Type B pancreatic cell (in vitro differentiated cells): ENCODE results near the gene MICALL2. TPM values are rescaled to one million over a fixed set of nuclear protein-coding genes. Genes with fewer than 3 reads are reported as not detected.
"Not testable (repeated sequence)": the region's sequence is repeated elsewhere in the genome, so short reads cannot be mapped to it uniquely, and the experiment has no call there.

Experiments used
- DNase-seq: peaks from one replicate; pipeline ENCODE4 v3.0.0; 2021; ENCODE audit warnings: mixed read lengths; ENCODE audit not compliant: unreplicated experiment; ENCODE audit errors: extremely low spot score
- H3K27ac Mint-ChIP-seq: 2 replicates; pipeline ENCODE4 v1.8.0; 2021; ENCODE audit warnings: mild to moderate bottlenecking, mixed read lengths
- H3K27me3 Mint-ChIP-seq: 2 replicates; pipeline ENCODE4 v1.8.0; 2021; ENCODE audit warnings: mixed read lengths
- H3K36me3 Mint-ChIP-seq: 2 replicates; pipeline ENCODE4 v1.8.0; 2021; ENCODE audit warnings: mixed read lengths
- H3K4me1 Mint-ChIP-seq: one replicate; pipeline ENCODE4 v1.8.0; 2021; ENCODE audit warnings: mixed read lengths; ENCODE audit not compliant: unreplicated experiment
- H3K4me3 Mint-ChIP-seq: 2 replicates; pipeline ENCODE4 v1.8.0; 2021; ENCODE audit warnings: mild to moderate bottlenecking, mixed read lengths
- H3K9me3 Mint-ChIP-seq: 2 replicates; pipeline ENCODE4 v1.8.0; 2021; ENCODE audit warnings: mixed read lengths
- CTCF ChIP-seq: fragments of 200-600 bp; sonication (generic); conservative IDR thresholded peaks from 2 replicates; pipeline ENCODE4 v1.5.0; 2021; ENCODE audit warnings: antibody characterized with exemption, mild to moderate bottlenecking
- total RNA-seq: library from RNA; stranded (reverse); gene quantifications from 2 replicates; pipeline ENCODE4 v1.2.1, GENCODE V29; 2021; ENCODE audit warnings: low replicate concordance

MICALL2 gene
- total RNA-seq, 1 donor from 2014 or later = 12.3 TPM

- no peaks in the 10 kb centered on the region for H3K9me3 Mint-ChIP-seq
- H3K27me3 Mint-ChIP-seq = no peaks in the 10 kb centered on the region
- H3K4me3 Mint-ChIP-seq = no peak overlapping the region
- H3K4me1 Mint-ChIP-seq = peaks cover 4% of the 10 kb centered on the region
- no peak for TF ChIP-seq CTCF
- H3K36me3 Mint-ChIP-seq = no peaks in the 10 kb centered on the region
- DNase-seq = no peak
- H3K27ac Mint-ChIP-seq = no peak overlapping the region
Observed at GRCh38 chr7:1448958-1449357, 10.3 kb downstream of the MICALL2 start.

GRCh38 chr7:1447551-1448244 lies 11.6 kb downstream of the MICALL2 start:
- TF ChIP-seq CTCF = no peak
- Mint-ChIP-seq H3K36me3 (no peaks in the 10 kb centered on the region), H3K9me3 (no peaks in the 10 kb centered on the region), H3K27me3 (no peaks in the 10 kb centered on the region), H3K4me1 (peaks cover 4% of the 10 kb centered on the region), H3K27ac (no peak overlapping the region), H3K4me3 (no peak overlapping the region)
- DNase-seq = no peak

GRCh38 chr7:1447112-1447511 lies 12.2 kb downstream of the MICALL2 start:
- Mint-ChIP-seq H3K4me3 (no peak overlapping the region), H3K27me3 (no peaks in the 10 kb centered on the region)

GRCh38 chr7:1446620-1447032 lies 12.6 kb downstream of the MICALL2 start:
- Mint-ChIP-seq H3K27me3 (no peaks in the 10 kb centered on the region), H3K4me3 (no peak overlapping the region), H3K9me3 (no peaks in the 10 kb centered on the region), H3K36me3 (no peaks in the 10 kb centered on the region), H3K27ac (no peak overlapping the region), H3K4me1 (no peaks in the 10 kb centered on the region)
- no peak for TF ChIP-seq CTCF
- no peak for DNase-seq

More at GRCh38 chr7:1447112-1447511, 12.2 kb downstream of the MICALL2 start:
- no peak for DNase-seq
- H3K27ac Mint-ChIP-seq = no peak overlapping the region
- no peaks in the 10 kb centered on the region for H3K36me3 Mint-ChIP-seq
- no peak for TF ChIP-seq CTCF
- no peaks in the 10 kb centered on the region for H3K4me1 Mint-ChIP-seq
- H3K9me3 Mint-ChIP-seq = no peaks in the 10 kb centered on the region

GRCh38 chr7:1446026-1446425 lies 13.2 kb downstream of the MICALL2 start:
- H3K36me3 Mint-ChIP-seq, H3K4me3 Mint-ChIP-seq, H3K27me3 Mint-ChIP-seq, H3K27ac Mint-ChIP-seq, DNase-seq, H3K9me3 Mint-ChIP-seq, H3K4me1 Mint-ChIP-seq: not testable (repeated sequence)

- H3K27me3 Mint-ChIP-seq = no peaks in the 10 kb centered on the region
- TF ChIP-seq CTCF = no peak
- H3K36me3 Mint-ChIP-seq = no peaks in the 10 kb centered on the region
- H3K4me1 Mint-ChIP-seq = no peaks in the 10 kb centered on the region
- H3K9me3 Mint-ChIP-seq = no peaks in the 10 kb centered on the region
- H3K27ac Mint-ChIP-seq = no peak overlapping the region
- no peak for DNase-seq
- H3K4me3 Mint-ChIP-seq = no peak overlapping the region
Observed at GRCh38 chr7:1445341-1445740, 13.9 kb downstream of the MICALL2 start.
